ENCODE measurements around the gene BLTP2. TPM values are rescaled to one million over a fixed set of nuclear protein-coding genes. Genes with fewer than 3 reads are reported as not detected.

BLTP2 gene
- polyA plus RNA-seq, 1 of the 3 experiments (the other 2 are of a cell fraction), result 46.4 TPM

DNA sequence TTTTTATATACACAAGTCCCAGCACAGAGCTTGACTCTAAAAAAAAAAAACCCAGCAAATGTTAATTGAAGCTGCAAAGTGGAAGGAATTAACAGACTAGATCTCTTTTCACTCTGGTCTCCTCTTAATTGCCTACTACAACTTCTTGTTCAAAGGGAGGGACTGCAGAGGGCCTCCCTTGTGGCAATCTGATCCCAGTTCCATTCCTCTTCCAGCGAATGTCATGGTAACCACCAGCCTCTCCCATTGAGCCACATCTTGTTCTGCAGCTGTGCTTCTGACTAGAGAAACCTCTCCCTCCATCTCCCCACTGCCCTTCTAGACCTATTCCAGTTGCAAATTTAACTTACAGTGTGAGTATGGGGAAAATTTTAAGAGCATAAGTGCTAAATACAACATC, 22.9 kb upstream of the BLTP2 start:
- Histone ChIP-seq H2AFZ (ENCODE audit: low read depth) (no peak overlapping the region), H3K27ac (ENCODE audit: low read depth in 2 of 2, low read length in 1 of 2) (no peak overlapping the region), H3K4me2 (no peak overlapping the region), H3K9me3 (no peaks in the 10 kb centered on the region), H3K36me3 (replicated peaks in 1 of 2; ENCODE audit: control insufficient read depth in 1 of 2, insufficient read depth in 2 of 2, low read length in 1 of 2) (peaks cover 39 to 44% of the 10 kb centered on the region in 2 experiments), H3K9me2 (no peaks in the 10 kb centered on the region), H3K79me2 (ENCODE audit: insufficient read depth) (peaks cover 81% of the 10 kb centered on the region), H3K27me3 (ENCODE audit: insufficient read depth) (no peaks in the 10 kb centered on the region), H4K20me1 (ENCODE audit: insufficient read depth) (peaks cover 53% of the 10 kb centered on the region), H3K4me3 (ENCODE audit: low read depth in 2 of 2, low read length in 1 of 2) (no peak overlapping the region), H3K9ac (no peak overlapping the region), H3K4me1 (ENCODE audit: control insufficient read depth in 1 of 2, insufficient read depth in 2 of 2, low read depth in 1 of 2, low read length in 1 of 2) (peaks cover 0 to 7% of the 10 kb centered on the region in 2 experiments; a peak in 2 of 4 replicates), H3F3A (replicated peaks; ENCODE audit: insufficient read depth) (no peaks in the 10 kb centered on the region)
- 93% methylated on average over 1 of the region's 1 CpG for WGBS (ENCODE audit: low lambda C conversion rate)
- CTCF ChIA-PET, result interaction anchor here (0.9 to 1.5 kb wide), 7 partner anchors 10 to 59 kb away, joined by 3 to 6 read pairs (median 3); partner anchors contain the start of gene BLTP2
- POLR2A ChIA-PET, result interaction anchor here (1.6 kb wide), 1 partner anchor 52 kb away, joined by 3 read pairs; the partner anchor contains the start of gene RPL23A
- no peak for TF ChIP-seq POLR2AphosphoS5 (IDR thresholded peaks at IDR 0.05; ENCODE audit: low read depth, low read length)
- TF ChIP-seq EZH2phosphoT487 (IDR thresholded peaks at IDR 0.05; ENCODE audit: borderline replicate concordance, low read depth), result no peak
- TF ChIP-seq NFIC (IDR thresholded peaks at IDR 0.05; ENCODE audit: borderline replicate concordance), result no peak
- TF ChIP-seq JUND (IDR thresholded peaks at IDR 0.05), result no peak
- TF ChIP-seq MEF2A (IDR thresholded peaks at IDR 0.05; ENCODE audit: borderline replicate concordance, low read depth), result no peak
- TF ChIP-seq FOSL2 (IDR thresholded peaks at IDR 0.05; ENCODE audit: borderline replicate concordance, low read depth), result no peak
- no peak for TF ChIP-seq FOXJ3 (CRISPR knock-in tag; IDR thresholded peaks at IDR 0.05)
- TF ChIP-seq RXRA (IDR thresholded peaks at IDR 0.05; ENCODE audit: borderline replicate concordance, low read depth), result no peak
- TF ChIP-seq, protein P1, sequence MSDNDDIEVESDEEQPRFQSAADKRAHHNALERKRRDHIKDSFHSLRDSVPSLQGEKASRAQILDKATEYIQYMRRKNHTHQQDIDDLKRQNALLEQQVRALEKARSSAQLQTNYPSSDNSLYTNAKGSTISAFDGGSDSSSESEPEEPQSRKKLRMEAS (IDR thresholded peaks at IDR 0.05; ENCODE audit: low read depth), result no peak
- DNase-seq, result no peak

DNA sequence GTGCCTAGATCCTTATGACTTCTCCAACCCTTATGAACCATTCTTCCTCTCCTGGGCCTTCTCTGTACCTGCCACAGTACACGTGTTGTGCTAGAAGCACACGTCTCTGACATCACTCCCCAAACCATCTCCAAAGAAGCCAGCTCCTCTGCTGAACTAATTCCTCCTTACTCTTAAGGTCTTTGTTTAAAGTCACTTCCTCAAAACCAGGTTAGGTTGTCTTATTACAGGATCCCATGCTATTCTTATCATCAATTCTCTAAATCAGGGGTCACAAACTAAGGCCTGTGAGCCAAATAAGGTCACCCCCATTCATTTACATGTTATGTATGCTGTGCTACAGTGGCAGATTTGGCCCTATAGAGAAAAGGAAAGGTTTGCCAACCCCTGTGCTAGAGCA, 21.0 kb upstream of the BLTP2 start:
- Histone ChIP-seq H3K4me3 (ENCODE audit: low read depth in 2 of 2, low read length in 1 of 2) (no peak overlapping the region), H4K20me1 (ENCODE audit: insufficient read depth) (peaks cover 53% of the 10 kb centered on the region)
- TF ChIP-seq POLR2AphosphoS5 (IDR thresholded peaks at IDR 0.05; ENCODE audit: low read depth, low read length), result no peak
- TF ChIP-seq SMC3 (IDR thresholded peaks at IDR 0.05; ENCODE audit: low read depth, low read length), result no peak
- no peak for TF ChIP-seq JUND (IDR thresholded peaks at IDR 0.05)
- TF ChIP-seq NRF1 (IDR thresholded peaks at IDR 0.05; ENCODE audit: low read depth, low read length), result no peak
- TF ChIP-seq MXI1 (IDR thresholded peaks at IDR 0.05; ENCODE audit: low read depth, low read length), result no peak
- TF ChIP-seq, protein P2, sequence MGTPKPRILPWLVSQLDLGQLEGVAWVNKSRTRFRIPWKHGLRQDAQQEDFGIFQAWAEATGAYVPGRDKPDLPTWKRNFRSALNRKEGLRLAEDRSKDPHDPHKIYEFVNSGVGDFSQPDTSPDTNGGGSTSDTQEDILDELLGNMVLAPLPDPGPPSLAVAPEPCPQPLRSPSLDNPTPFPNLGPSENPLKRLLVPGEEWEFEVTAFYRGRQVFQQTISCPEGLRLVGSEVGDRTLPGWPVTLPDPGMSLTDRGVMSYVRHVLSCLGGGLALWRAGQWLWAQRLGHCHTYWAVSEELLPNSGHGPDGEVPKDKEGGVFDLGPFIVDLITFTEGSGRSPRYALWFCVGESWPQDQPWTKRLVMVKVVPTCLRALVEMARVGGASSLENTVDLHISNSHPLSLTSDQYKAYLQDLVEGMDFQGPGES (IDR thresholded peaks at IDR 0.05; ENCODE audit: low read depth, low read length), result no peak
- TF ChIP-seq FOXM1 (IDR thresholded peaks at IDR 0.05; ENCODE audit: low read depth), result no peak
- no peak for TF ChIP-seq ELF1 (IDR thresholded peaks at IDR 0.05)
- TF ChIP-seq TEAD4 (IDR thresholded peaks at IDR 0.05; ENCODE audit: borderline replicate concordance, insufficient read depth), result no peak
- no peak for TF ChIP-seq TCF12 (IDR thresholded peaks at IDR 0.05)
- no peak for TF ChIP-seq GATA2 (CRISPR knock-in tag; IDR thresholded peaks at IDR 0.05)
- no peak for TF ChIP-seq SIN3A (IDR thresholded peaks at IDR 0.05; ENCODE audit: borderline replicate concordance, low read depth, low read length)
- TF ChIP-seq, protein P3, sequence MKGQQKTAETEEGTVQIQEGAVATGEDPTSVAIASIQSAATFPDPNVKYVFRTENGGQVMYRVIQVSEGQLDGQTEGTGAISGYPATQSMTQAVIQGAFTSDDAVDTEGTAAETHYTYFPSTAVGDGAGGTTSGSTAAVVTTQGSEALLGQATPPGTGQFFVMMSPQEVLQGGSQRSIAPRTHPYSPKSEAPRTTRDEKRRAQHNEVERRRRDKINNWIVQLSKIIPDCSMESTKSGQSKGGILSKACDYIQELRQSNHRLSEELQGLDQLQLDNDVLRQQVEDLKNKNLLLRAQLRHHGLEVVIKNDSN (IDR thresholded peaks at IDR 0.05; ENCODE audit: borderline replicate concordance, low read depth), result no peak
- TF ChIP-seq CHD2 (IDR thresholded peaks at IDR 0.05; ENCODE audit: low read length, partially characterized antibody), result no peak
- no peak for TF ChIP-seq RFX5 (IDR thresholded peaks at IDR 0.05; ENCODE audit: low read length)
- no peak for TF ChIP-seq EZH2phosphoT487 (IDR thresholded peaks at IDR 0.05; ENCODE audit: borderline replicate concordance, low read depth)
- TF ChIP-seq, protein P4, sequence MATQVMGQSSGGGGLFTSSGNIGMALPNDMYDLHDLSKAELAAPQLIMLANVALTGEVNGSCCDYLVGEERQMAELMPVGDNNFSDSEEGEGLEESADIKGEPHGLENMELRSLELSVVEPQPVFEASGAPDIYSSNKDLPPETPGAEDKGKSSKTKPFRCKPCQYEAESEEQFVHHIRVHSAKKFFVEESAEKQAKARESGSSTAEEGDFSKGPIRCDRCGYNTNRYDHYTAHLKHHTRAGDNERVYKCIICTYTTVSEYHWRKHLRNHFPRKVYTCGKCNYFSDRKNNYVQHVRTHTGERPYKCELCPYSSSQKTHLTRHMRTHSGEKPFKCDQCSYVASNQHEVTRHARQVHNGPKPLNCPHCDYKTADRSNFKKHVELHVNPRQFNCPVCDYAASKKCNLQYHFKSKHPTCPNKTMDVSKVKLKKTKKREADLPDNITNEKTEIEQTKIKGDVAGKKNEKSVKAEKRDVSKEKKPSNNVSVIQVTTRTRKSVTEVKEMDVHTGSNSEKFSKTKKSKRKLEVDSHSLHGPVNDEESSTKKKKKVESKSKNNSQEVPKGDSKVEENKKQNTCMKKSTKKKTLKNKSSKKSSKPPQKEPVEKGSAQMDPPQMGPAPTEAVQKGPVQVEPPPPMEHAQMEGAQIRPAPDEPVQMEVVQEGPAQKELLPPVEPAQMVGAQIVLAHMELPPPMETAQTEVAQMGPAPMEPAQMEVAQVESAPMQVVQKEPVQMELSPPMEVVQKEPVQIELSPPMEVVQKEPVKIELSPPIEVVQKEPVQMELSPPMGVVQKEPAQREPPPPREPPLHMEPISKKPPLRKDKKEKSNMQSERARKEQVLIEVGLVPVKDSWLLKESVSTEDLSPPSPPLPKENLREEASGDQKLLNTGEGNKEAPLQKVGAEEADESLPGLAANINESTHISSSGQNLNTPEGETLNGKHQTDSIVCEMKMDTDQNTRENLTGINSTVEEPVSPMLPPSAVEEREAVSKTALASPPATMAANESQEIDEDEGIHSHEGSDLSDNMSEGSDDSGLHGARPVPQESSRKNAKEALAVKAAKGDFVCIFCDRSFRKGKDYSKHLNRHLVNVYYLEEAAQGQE (IDR thresholded peaks at IDR 0.05; ENCODE audit: low read depth, low read length), result no peak
- no peak for TF ChIP-seq YY1 (IDR thresholded peaks at IDR 0.05; ENCODE audit: low read depth)
- TF ChIP-seq EP300 (IDR thresholded peaks at IDR 0.05; ENCODE audit: borderline replicate concordance in 1 of 2, low read depth in 1 of 2, low read length in 1 of 2), result no peak

More for the DNA sequence above, 21.0 kb upstream of the BLTP2 start:
- Histone ChIP-seq H3K36me3 (replicated peaks in 1 of 2; ENCODE audit: control insufficient read depth in 1 of 2, insufficient read depth in 2 of 2, low read length in 1 of 2) (peaks cover 26 to 28% of the 10 kb centered on the region in 2 experiments), H3K9ac (no peak overlapping the region), H3K9me3 (no peaks in the 10 kb centered on the region), H3F3A (replicated peaks; ENCODE audit: insufficient read depth) (peaks cover 4% of the 10 kb centered on the region), H3K9me2 (no peaks in the 10 kb centered on the region), H3K4me1 (ENCODE audit: control insufficient read depth in 1 of 2, insufficient read depth in 2 of 2, low read depth in 1 of 2, low read length in 1 of 2) (peaks cover under 1 to 8% of the 10 kb centered on the region in 2 experiments; a peak in 2 of 4 replicates), H2AFZ (ENCODE audit: low read depth) (no peak overlapping the region), H3K27me3 (ENCODE audit: insufficient read depth) (no peaks in the 10 kb centered on the region), H3K27ac (ENCODE audit: low read depth in 2 of 2, low read length in 1 of 2) (no peak overlapping the region), H3K4me2 (no peak overlapping the region), H3K79me2 (ENCODE audit: insufficient read depth) (peaks cover 95% of the 10 kb centered on the region)
- POLR2A ChIA-PET, result no interaction called here
- WGBS (ENCODE audit: low lambda C conversion rate), result 98% methylated on average over 2 of the region's 2 CpGs
- DNase-seq, result no peak
- CTCF ChIA-PET, result interaction anchor here (1.0 to 1.7 kb wide), 2 partner anchors 19 to 61 kb away, joined by 3 read pairs; no protein-coding TSS in a partner anchor

Data from SK-N-SH (cell line).